ENCODE measurements around the gene TTC19.
"Not testable (repeated sequence)": the region's sequence is repeated elsewhere in the genome, so short reads cannot be mapped to it uniquely, and the experiment has no call there.

Gene TTC19

GRCh38 chr17:16036261-16036660 is 36.6 kb downstream of the TTC19 start:
- no peak for DNase-seq

- no peak for DNase-seq
Measured at GRCh38 chr17:16037636-16038035, 38.0 kb downstream of the TTC19 start.

GRCh38 chr17:16040710-16041251 is 41.2 kb downstream of the TTC19 start:
- no peak for DNase-seq

- no peak for DNase-seq
Measured at GRCh38 chr17:16044487-16044886, 44.9 kb downstream of the TTC19 start.

GRCh38 chr17:16046966-16047365 is 47.3 kb downstream of the TTC19 start:
- DNase-seq = no peak

- no peak for DNase-seq
Measured at GRCh38 chr17:16048811-16049449, 49.3 kb downstream of the TTC19 start.

- DNase-seq = no peak
Measured at GRCh38 chr17:16050844-16051243, 51.2 kb downstream of the TTC19 start.

- DNase-seq = no peak
Measured at GRCh38 chr17:16052486-16052885, 52.9 kb downstream of the TTC19 start.

GRCh38 chr17:16055139-16055538 is 55.5 kb downstream of the TTC19 start:
- not testable (repeated sequence) for DNase-seq

GRCh38 chr17:16061631-16062030 is 62.0 kb downstream of the TTC19 start:
- DNase-seq = no peak

- DNase-seq = no peak
Measured at GRCh38 chr17:16066125-16066524, 66.5 kb downstream of the TTC19 start.

GRCh38 chr17:16068323-16068722 is 68.7 kb downstream of the TTC19 start:
- DNase-seq = no peak

GRCh38 chr17:16072031-16072430 is 72.4 kb downstream of the TTC19 start:
- no peak for DNase-seq

GRCh38 chr17:16073845-16074244 is 74.2 kb downstream of the TTC19 start:
- no peak for DNase-seq

GRCh38 chr17:16074423-16074822 is 74.8 kb downstream of the TTC19 start:
- no peak for DNase-seq

GRCh38 chr17:16075949-16076348 is 76.3 kb downstream of the TTC19 start:
- DNase-seq = no peak
